T-cell (primary cell): ENCODE results near the gene TMBIM4. TPM values are rescaled to one million over a fixed set of nuclear protein-coding genes. Genes with fewer than 3 reads are reported as not detected.

Source experiments
- ATAC-seq, 4 experiments: fragments of 200-7000 bp in 3 of 4; fragments of 150-1000 bp in 1 of 4; cut with Tn5 transposase; replicated peaks in 1 of 4; 1 replicate in 3 of 4; 2 replicates in 1 of 4; pipeline ENCODE4 v1.10.0; 2021; ENCODE audit warnings: moderate library complexity in 3 of 4, mild to moderate bottlenecking in 2 of 4, moderate number of reproducible peaks in 1 of 4
- CTCF ChIA-PET, 2 donors: fragments of 300-600 bp; sonication (Branson Sonifier 250); formaldehyde crosslinking; loops; one replicate each; lab custom pipeline; 2022; ENCODE audit warnings: antibody characterized with exemption in 2 of 2; lab: Charles Lee
- POLR2A ChIA-PET, 2 donors: fragments of 300-600 bp; sonication (Branson Sonifier 250); formaldehyde crosslinking; loops; one replicate each; lab custom pipeline; 2022; ENCODE audit warnings: antibody characterized with exemption in 2 of 2; lab: Charles Lee
- DNase-seq, 35 experiments: peaks; one replicate each; pipeline versions ENCODE4 v3.0.0 to v3.0.0-alpha.2; 2013 to 2023
- H3K27ac ChIP-seq: one replicate; pipeline ENCODE4 v1.5.1; 2013; ENCODE audit warnings: low read length
- H3K27me3 ChIP-seq, 2 experiments: replicated peaks in 1 of 2; 1 replicate in 1 of 2; 2 replicates in 1 of 2; pipeline versions ENCODE4 v1.6.1 to v1.7.0; 2013; ENCODE audit warnings: low read length in 1 of 2, mixed read lengths in 1 of 2; ENCODE audit not compliant: control insufficient read depth in 2 of 2, insufficient read depth in 2 of 2; ENCODE audit errors: extremely low read depth in 1 of 2
- H3K36me3 ChIP-seq, 2 donors: 1 replicate in 1 of 2; 2 replicates in 1 of 2; pipeline versions ENCODE4 v1.6.1 to v1.7.0; 2013; ENCODE audit warnings: low read length in 1 of 2; ENCODE audit not compliant: control insufficient read depth in 2 of 2, insufficient read depth in 1 of 2; ENCODE audit errors: extremely low read depth in 1 of 2
- H3K4me1 ChIP-seq, 2 experiments: 1 replicate in 1 of 2; 2 replicates in 1 of 2; pipeline versions ENCODE4 v1.6.1 to v1.7.0; 2013; ENCODE audit warnings: low read length in 2 of 2, mixed read lengths in 1 of 2; ENCODE audit not compliant: insufficient read depth in 2 of 2, control insufficient read depth in 1 of 2; ENCODE audit errors: extremely low read depth in 1 of 2
- H3K4me3 ChIP-seq, 2 donors: 1 replicate in 1 of 2; 2 replicates in 1 of 2; pipeline versions ENCODE4 v1.5.1 to v1.7.0; 2013; ENCODE audit warnings: mild to moderate bottlenecking in 2 of 2, low read length in 1 of 2, moderate library complexity in 1 of 2; ENCODE audit not compliant: control insufficient read depth in 1 of 2; ENCODE audit errors: extremely low read depth in 1 of 2
- H3K9me3 ChIP-seq: 2 replicates; pipeline ENCODE4 v1.7.0; 2013
- H3K27ac Mint-ChIP-seq, 2 donors: one replicate each; pipeline ENCODE4 v1.8.0; 2020 to 2021; ENCODE audit warnings: mild to moderate bottlenecking in 2 of 2, mixed read lengths in 2 of 2
- H3K27me3 Mint-ChIP-seq, 2 donors: one replicate each; pipeline ENCODE4 v1.8.0; 2021 to 2022; ENCODE audit warnings: mixed read lengths in 2 of 2
- H3K36me3 Mint-ChIP-seq: one replicate; pipeline ENCODE4 v1.8.0; 2021; ENCODE audit warnings: mixed read lengths
- H3K4me1 Mint-ChIP-seq, 3 donors: one replicate each; pipeline ENCODE4 v1.8.0; 2020 to 2022; ENCODE audit warnings: mixed read lengths in 3 of 3, mild to moderate bottlenecking in 1 of 3
- H3K4me3 Mint-ChIP-seq, 3 donors: one replicate each; pipeline ENCODE4 v1.8.0; 2020 to 2022; ENCODE audit warnings: mild to moderate bottlenecking in 3 of 3, mixed read lengths in 3 of 3, moderate library complexity in 3 of 3
- H3K9me3 Mint-ChIP-seq, 3 donors: one replicate each; pipeline ENCODE4 v1.8.0; 2020 to 2022; ENCODE audit warnings: mixed read lengths in 3 of 3
- WGBS: methylation state at CpG from one replicate; pipeline ENCODE4 v1.1.5; 2013; ENCODE audit warnings: missing lambda C conversion rate; ENCODE audit not compliant: insufficient coverage; 5-methylcytosine and 5-hydroxymethylcytosine counted together
- total RNA-seq, 35 experiments: library from RNA in 6 of 35; stranded (reverse) in 6 of 35; fragments of 120-200 nt in 1 of 35; gene quantifications; one replicate each; pipeline versions ENCODE4 v1.2.1 to v1.2.4 and lab custom pipeline; 2013 to 2026

The TMBIM4 gene
- total RNA-seq, 5 donors from 2014 or later (not counting 1 experiment from before 2014, with no cell fraction given), result 44.7 to 90.0 (median 76.7) TPM

DNA sequence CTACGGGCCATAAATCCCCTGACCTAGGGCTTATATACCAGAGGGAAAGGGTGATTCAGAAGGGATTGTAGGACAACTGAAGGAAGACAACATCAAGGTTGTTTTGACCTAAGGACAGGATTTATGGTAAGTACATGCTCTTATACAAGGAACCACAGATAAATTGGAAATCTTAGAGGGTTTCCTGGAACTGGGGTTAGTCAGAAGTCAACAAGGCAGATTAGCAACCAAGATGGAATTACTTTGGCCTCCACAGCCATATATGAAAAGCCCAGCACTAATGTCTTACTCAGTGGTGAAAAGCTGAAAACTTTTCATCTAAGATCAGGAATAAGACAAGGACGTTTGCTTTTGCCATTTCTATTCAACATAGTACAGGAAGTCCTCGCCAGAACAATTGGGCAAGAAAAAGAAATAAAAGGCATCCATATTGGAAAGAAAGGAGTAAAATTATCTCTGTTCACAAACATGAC is 5.4 kb downstream of the TMBIM4 start:
- H3K4me3 ChIP-seq, result no peak overlapping the region
- 100% methylated on average over 1 of the region's 3 CpGs for WGBS
- peaks cover 2% of the 10 kb centered on the region for H3K9me3 ChIP-seq
- no peaks in the 10 kb centered on the region for H3K27me3 Mint-ChIP-seq
- peaks cover 9 to 11% of the 10 kb centered on the region in 2 experiments for H3K4me1 ChIP-seq
- peaks cover 73% of the 10 kb centered on the region for H3K36me3 Mint-ChIP-seq
- H3K4me1 Mint-ChIP-seq, result peaks cover 81 to 84% (median 82%) of the 10 kb centered on the region in 3 donors
- no peak overlapping the region for H3K4me3 Mint-ChIP-seq
- peaks cover 10 to 15% of the 10 kb centered on the region in 2 donors for H3K36me3 ChIP-seq
- H3K27ac Mint-ChIP-seq, result peak overlapping the region in 1 of 2 donors; percentile 68
- peaks cover 0 to 14% (median 3%) of the 10 kb centered on the region in 3 donors for H3K9me3 Mint-ChIP-seq
- H3K27ac ChIP-seq, result no peak overlapping the region
- POLR2A ChIA-PET, result no interaction called here
- no peak for ATAC-seq
- CTCF ChIA-PET, result interaction anchor here in 1 of 2 donors (0.7 kb wide), 1 partner anchor 624 kb away, joined by 3 read pairs; no protein-coding TSS in a partner anchor
- H3K27me3 ChIP-seq, result peaks cover 0 to under 1% of the 10 kb centered on the region in 2 experiments
- no peak for DNase-seq

DNA sequence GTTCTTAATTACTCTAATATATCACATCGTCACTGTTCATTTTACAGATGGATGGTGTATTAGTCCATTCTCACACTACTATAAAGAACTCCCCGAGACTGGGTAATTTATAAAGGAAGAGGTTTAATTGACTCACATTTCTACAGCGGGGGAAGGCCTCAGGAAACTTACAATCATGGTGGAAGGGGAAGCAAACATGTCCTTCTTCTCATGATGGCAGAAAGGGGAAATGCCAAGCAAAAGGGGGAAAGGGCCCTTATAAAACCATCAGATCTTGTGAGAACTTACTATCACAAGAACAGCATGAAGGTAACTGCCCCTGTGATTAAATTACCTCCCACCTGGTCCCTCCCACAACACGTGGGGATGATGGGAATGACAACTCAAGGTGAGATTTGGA is 6.5 kb downstream of the TMBIM4 start:
- H3K27ac Mint-ChIP-seq, result peak overlapping the region; percentile 12 to 53
- Histone ChIP-seq H3K36me3 (peaks cover 10 to 25% of the 10 kb centered on the region in 2 donors), H3K27ac (no peak overlapping the region), H3K9me3 (peaks cover 2% of the 10 kb centered on the region), H3K4me1 (peaks cover 3 to 7% of the 10 kb centered on the region in 2 experiments), H3K27me3 (no peaks in the 10 kb centered on the region), H3K4me3 (no peak overlapping the region)
- DNase-seq, result no peak
- CTCF ChIA-PET, result no interaction called here
- peaks cover 77% of the 10 kb centered on the region for H3K36me3 Mint-ChIP-seq
- ATAC-seq, result no peak
- WGBS, result no CpG with 5 or more reads among the region's 4 CpGs
- no peak overlapping the region for H3K4me3 Mint-ChIP-seq
- POLR2A ChIA-PET, result no interaction called here
- H3K4me1 Mint-ChIP-seq, result peaks cover 82 to 85% (median 83%) of the 10 kb centered on the region in 3 donors
- H3K27me3 Mint-ChIP-seq, result no peaks in the 10 kb centered on the region
- peaks cover 0 to 14% (median 3%) of the 10 kb centered on the region in 3 donors for H3K9me3 Mint-ChIP-seq

DNA sequence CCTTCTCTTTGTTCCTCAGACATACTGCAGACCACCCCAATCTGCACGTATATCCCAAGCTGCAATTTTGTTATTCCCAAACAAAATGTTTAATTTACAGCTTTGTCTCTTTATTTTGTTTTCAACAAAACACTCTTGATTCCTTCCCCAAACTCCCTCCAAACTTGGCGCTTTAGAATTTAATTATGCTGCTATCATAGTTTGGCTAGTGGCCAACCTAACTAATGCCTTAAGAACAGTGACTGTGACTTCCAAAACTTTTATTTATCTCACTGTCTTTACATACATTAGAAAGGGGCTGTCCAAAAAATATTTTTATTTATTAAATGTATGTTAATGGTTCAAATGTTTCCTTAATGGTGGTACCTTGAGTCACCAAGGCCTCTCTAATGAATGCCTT is 7.1 kb downstream of the TMBIM4 start:
- peaks cover 80 to 82% (median 80%) of the 10 kb centered on the region in 3 donors for H3K4me1 Mint-ChIP-seq
- ChIA-PET POLR2A (no interaction called here), CTCF (interaction anchor here in 1 of 2 donors (0.6 to 1.1 kb wide), 2 partner anchors 1460 to 1613 kb away, joined by 3 read pairs; no protein-coding TSS in a partner anchor)
- Histone ChIP-seq H3K36me3 (peaks cover 10 to 25% of the 10 kb centered on the region in 2 donors), H3K9me3 (peaks cover 2% of the 10 kb centered on the region), H3K27me3 (no peaks in the 10 kb centered on the region), H3K4me1 (peaks cover 1% of the 10 kb centered on the region in 2 experiments), H3K4me3 (no peak overlapping the region), H3K27ac (no peak overlapping the region)
- H3K36me3 Mint-ChIP-seq, result peaks cover 75% of the 10 kb centered on the region
- H3K4me3 Mint-ChIP-seq, result no peak overlapping the region
- no peak overlapping the region for H3K27ac Mint-ChIP-seq
- DNase-seq, result no peak
- H3K9me3 Mint-ChIP-seq, result peaks cover 0 to 14% (median 3%) of the 10 kb centered on the region in 3 donors
- 100% methylated on average over 1 of the region's 2 CpGs for WGBS
- no peaks in the 10 kb centered on the region for H3K27me3 Mint-ChIP-seq
- no peak for ATAC-seq

DNA sequence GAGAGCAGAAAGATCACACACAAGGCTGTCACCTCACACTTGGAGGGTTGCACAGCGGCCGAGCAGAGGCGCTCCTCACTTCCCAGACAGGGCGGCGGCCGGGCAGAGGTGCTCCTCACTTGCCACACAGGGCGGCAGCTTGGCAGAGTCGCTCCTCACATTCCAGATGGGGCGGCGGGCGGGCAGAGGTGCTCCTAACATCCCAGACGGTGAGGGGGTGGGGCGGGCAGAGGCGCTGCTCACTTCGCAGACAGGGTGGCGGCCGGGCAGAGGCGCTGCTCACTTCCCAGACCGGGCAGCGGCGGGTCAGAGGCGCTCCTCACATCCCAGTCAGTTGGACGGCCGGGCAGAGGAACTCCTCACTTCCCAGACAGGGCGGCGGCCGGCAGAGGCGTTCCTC is 9.1 kb downstream of the TMBIM4 start:
- DNase-seq (no peak), ATAC-seq (no peak)
- H3K4me3 Mint-ChIP-seq, result no peak overlapping the region
- POLR2A ChIA-PET, result interaction anchor here in 1 of 2 donors (0.5 kb wide), 1 partner anchor 614 kb away, joined by 3 read pairs; no protein-coding TSS in a partner anchor
- H3K27me3 Mint-ChIP-seq, result no peaks in the 10 kb centered on the region
- Histone ChIP-seq H3K36me3 (peaks cover 10 to 25% of the 10 kb centered on the region in 2 donors), H3K9me3 (no peaks in the 10 kb centered on the region), H3K4me1 (no peaks in the 10 kb centered on the region), H3K4me3 (no peak overlapping the region), H3K27ac (no peak overlapping the region), H3K27me3 (no peaks in the 10 kb centered on the region)
- peaks cover 81 to 82% (median 82%) of the 10 kb centered on the region in 3 donors for H3K4me1 Mint-ChIP-seq
- peaks cover 74% of the 10 kb centered on the region for H3K36me3 Mint-ChIP-seq
- CTCF ChIA-PET, result interaction anchor here in 1 of 2 donors (1.3 to 2.0 kb wide), 2 partner anchors 10 to 15 kb away, joined by 3 to 4 read pairs; no protein-coding TSS in a partner anchor
- H3K27ac Mint-ChIP-seq, result no peak overlapping the region
- peaks cover 0 to 10% (median 3%) of the 10 kb centered on the region in 3 donors for H3K9me3 Mint-ChIP-seq
- 96% methylated on average over 21 of the region's 28 CpGs for WGBS

DNA sequence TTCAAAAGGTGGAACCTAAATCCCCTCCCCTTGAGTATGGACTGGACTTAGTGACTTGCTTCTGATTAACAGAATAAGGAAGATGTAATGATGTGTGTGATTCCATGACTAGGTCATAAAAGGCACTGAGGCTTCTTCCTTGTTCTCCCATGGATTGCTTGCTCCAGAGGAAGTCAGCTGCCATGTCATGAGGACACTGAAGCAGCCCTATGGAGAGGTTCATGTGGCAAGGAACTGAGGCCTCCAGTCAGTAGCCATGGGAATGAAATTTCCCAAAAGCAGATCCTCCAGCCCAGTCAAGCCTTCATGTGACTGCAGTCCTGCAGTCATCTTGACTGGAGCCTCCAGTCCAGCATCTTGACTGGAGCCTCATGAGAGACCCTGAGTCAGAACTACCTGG is 10.7 kb downstream of the TMBIM4 start:
- H3K36me3 Mint-ChIP-seq, result peaks cover 64% of the 10 kb centered on the region
- H3K4me3 ChIP-seq, result no peak overlapping the region
- peaks cover 10 to 25% of the 10 kb centered on the region in 2 donors for H3K36me3 ChIP-seq
- POLR2A ChIA-PET, result interaction anchor here in 1 of 2 donors (0.6 to 1.3 kb wide), 2 partner anchors 10 to 22 kb away, joined by 3 read pairs; no protein-coding TSS in a partner anchor
- H3K4me3 Mint-ChIP-seq, result no peak overlapping the region
- no peak for ATAC-seq
- peaks cover 77 to 80% (median 79%) of the 10 kb centered on the region in 3 donors for H3K4me1 Mint-ChIP-seq
- no peaks in the 10 kb centered on the region for H3K27me3 ChIP-seq
- H3K9me3 Mint-ChIP-seq, result no peaks in the 10 kb centered on the region
- CTCF ChIA-PET, result interaction anchor here (0.6 to 2.0 kb wide), 6 partner anchors 10 to 1744 kb away, joined by 3 to 4 read pairs (median 4); no protein-coding TSS in a partner anchor
- no peaks in the 10 kb centered on the region for H3K9me3 ChIP-seq
- no peak for DNase-seq
- no peak overlapping the region for H3K27ac Mint-ChIP-seq
- H3K27ac ChIP-seq, result no peak overlapping the region
- H3K4me1 ChIP-seq, result no peaks in the 10 kb centered on the region
- no peaks in the 10 kb centered on the region for H3K27me3 Mint-ChIP-seq

DNA sequence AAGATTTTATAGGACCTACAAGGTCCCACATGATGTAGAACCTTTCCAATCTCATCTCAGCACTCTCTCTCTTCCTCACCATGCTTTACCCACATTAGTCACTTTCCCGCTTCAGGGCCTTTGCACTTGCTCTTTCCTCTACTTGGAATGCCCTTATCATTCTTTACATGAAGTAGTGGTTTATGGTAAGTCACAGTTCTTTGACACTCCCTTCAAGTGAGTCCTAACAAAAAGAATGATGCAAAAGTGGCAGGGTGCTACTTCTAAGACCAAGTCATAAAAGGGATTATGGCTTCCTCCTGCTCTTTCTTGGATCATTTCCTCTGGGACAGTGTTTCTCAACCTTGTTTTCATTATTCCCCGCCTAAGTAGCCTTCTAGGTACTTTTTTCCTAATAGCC is 13.1 kb downstream of the TMBIM4 start:
- CTCF ChIA-PET, result no interaction called here
- Histone ChIP-seq H3K27me3 (no peaks in the 10 kb centered on the region), H3K27ac (no peak overlapping the region), H3K4me1 (no peaks in the 10 kb centered on the region), H3K9me3 (no peaks in the 10 kb centered on the region), H3K36me3 (peaks cover 10 to 29% of the 10 kb centered on the region in 2 donors), H3K4me3 (no peak overlapping the region)
- WGBS, result no CpG with 5 or more reads among the region's 2 CpGs
- Mint-ChIP-seq H3K4me3 (no peak overlapping the region), H3K27me3 (no peaks in the 10 kb centered on the region), H3K9me3 (no peaks in the 10 kb centered on the region), H3K27ac (no peak overlapping the region), H3K36me3 (peaks cover 48% of the 10 kb centered on the region), H3K4me1 (peaks cover 59 to 64% (median 62%) of the 10 kb centered on the region in 3 donors)
- POLR2A ChIA-PET, result no interaction called here
- ATAC-seq (no peak), DNase-seq (no peak)
